ENCODE results near the gene MYO3A.
"Not testable (repeated sequence)": the region's sequence is repeated elsewhere in the genome, so short reads cannot be mapped to it uniquely, and the experiment has no call there.

The MYO3A gene

GRCh38 chr10:26044141-26044749 lies 110.2 kb downstream of the MYO3A start:
- no peak overlapping the region for H3K4me3 ChIP-seq (ENCODE audit: low read depth, low read length)
- TF ChIP-seq, protein P1, sequence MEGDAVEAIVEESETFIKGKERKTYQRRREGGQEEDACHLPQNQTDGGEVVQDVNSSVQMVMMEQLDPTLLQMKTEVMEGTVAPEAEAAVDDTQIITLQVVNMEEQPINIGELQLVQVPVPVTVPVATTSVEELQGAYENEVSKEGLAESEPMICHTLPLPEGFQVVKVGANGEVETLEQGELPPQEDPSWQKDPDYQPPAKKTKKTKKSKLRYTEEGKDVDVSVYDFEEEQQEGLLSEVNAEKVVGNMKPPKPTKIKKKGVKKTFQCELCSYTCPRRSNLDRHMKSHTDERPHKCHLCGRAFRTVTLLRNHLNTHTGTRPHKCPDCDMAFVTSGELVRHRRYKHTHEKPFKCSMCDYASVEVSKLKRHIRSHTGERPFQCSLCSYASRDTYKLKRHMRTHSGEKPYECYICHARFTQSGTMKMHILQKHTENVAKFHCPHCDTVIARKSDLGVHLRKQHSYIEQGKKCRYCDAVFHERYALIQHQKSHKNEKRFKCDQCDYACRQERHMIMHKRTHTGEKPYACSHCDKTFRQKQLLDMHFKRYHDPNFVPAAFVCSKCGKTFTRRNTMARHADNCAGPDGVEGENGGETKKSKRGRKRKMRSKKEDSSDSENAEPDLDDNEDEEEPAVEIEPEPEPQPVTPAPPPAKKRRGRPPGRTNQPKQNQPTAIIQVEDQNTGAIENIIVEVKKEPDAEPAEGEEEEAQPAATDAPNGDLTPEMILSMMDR (IDR thresholded peaks at IDR 0.05; ENCODE audit: borderline replicate concordance, insufficient read depth, low read depth, low read length) = no peak

- TF ChIP-seq, protein P1 (IDR thresholded peaks at IDR 0.05; ENCODE audit: borderline replicate concordance, insufficient read depth, low read depth, low read length) = no peak
- no peak overlapping the region for H3K4me3 ChIP-seq (ENCODE audit: low read depth, low read length)
Observed at GRCh38 chr10:26046073-26046700, 112.2 kb downstream of the MYO3A start.

DNA sequence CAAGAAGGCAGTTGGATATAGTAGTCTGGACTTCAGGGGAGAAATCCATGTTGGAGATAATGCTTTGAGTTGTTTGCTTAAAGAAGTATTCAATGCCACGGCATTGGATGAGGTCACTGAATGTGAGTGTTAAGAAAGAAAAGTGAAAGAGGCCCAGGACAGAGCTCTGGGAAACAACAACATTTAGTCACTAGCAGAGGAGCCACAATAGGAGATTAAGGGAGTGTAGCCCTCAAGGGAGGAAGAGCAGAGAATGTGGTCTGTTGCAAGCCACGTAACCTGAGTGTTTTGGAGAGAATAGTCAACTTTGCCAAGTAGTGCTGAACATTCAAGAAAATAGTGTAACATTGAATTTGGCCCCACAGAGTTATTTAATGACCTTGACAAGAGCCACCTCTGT lies 114.7 kb downstream of the MYO3A start:
- TF ChIP-seq, protein P1 (IDR thresholded peaks at IDR 0.05; ENCODE audit: borderline replicate concordance, insufficient read depth, low read depth, low read length) = no peak
- no peak overlapping the region for H3K4me3 ChIP-seq (ENCODE audit: low read depth, low read length)

GRCh38 chr10:26052326-26052725 lies 118.3 kb downstream of the MYO3A start:
- H3K4me3 ChIP-seq (ENCODE audit: low read depth, low read length) = no peak overlapping the region
- TF ChIP-seq, protein P1 (IDR thresholded peaks at IDR 0.05; ENCODE audit: borderline replicate concordance, insufficient read depth, low read depth, low read length) = no peak

DNA sequence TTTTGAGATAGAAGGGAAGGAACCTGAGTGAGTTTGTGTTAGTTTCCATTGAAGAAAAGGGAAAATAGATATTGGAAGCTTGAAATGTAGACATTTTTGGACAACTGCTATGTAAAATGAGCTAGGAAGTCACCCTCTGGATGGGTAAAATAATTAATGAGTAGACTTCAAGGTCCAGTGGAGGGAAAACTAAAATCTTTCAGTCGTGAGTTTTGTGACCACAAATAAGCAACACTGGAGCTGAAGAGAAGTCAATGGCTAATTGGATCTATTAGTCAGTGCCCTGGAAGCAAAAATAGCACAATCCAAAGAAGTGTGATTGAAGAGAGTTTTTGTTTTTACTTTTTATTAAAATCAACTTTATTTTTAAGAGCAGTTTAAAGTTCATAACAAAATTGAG lies 123.4 kb downstream of the MYO3A start:
- TF ChIP-seq, protein P1 (IDR thresholded peaks at IDR 0.05; ENCODE audit: borderline replicate concordance, insufficient read depth, low read depth, low read length) = no peak
- H3K4me3 ChIP-seq (ENCODE audit: low read depth, low read length) = no peak overlapping the region

DNA sequence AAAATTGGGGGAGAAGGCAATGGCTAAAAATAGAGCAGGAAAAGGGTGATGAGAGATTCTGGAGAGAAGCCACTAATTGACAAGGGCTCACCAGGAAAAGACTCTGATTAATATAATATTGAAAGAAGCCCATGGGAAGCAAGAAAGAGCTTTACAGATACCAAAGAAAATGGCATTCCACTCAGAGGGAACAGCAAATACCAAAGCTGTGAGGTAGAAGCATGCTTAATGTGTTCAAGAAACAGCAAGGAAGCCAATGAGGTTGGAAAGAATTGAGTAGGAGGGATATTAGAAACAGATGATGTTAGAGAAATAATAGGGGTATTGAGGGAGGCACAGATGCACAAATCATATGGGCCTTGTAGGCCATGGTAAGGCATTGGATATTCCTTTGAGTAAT lies 130.1 kb downstream of the MYO3A start:
- TF ChIP-seq, protein P1 (IDR thresholded peaks at IDR 0.05; ENCODE audit: borderline replicate concordance, insufficient read depth, low read depth, low read length) = no peak
- no peak overlapping the region for H3K4me3 ChIP-seq (ENCODE audit: low read depth, low read length)

- TF ChIP-seq, protein P1 (IDR thresholded peaks at IDR 0.05; ENCODE audit: borderline replicate concordance, insufficient read depth, low read depth, low read length) = no peak
- H3K4me3 ChIP-seq (ENCODE audit: low read depth, low read length) = no peak overlapping the region
Observed at GRCh38 chr10:26067680-26068079, 133.7 kb downstream of the MYO3A start.

- not testable (repeated sequence) for H3K4me3 ChIP-seq (ENCODE audit: low read depth, low read length)
Observed at GRCh38 chr10:26080971-26081370, 146.9 kb downstream of the MYO3A start.
